Measurements from ENCODE around the gene CTRB2. TPM values are rescaled to one million over a fixed set of nuclear protein-coding genes. Genes with fewer than 3 reads are reported as not detected.

The CTRB2 gene
- total RNA-seq = not detected in 2 replicates

GRCh38 chr16:75206749-75207451 is at the start of gene CTRB2:
TSS of gene CTRB2 (minus strand) at chr16:75207161. CDS start at chr16:75207141, 20 bp downstream.

GRCh38 chr16:75251280-75252048 is 44.5 kb upstream of the CTRB2 start, which contains the start of gene BCAR1:
TSS of gene BCAR1 (minus strand) at chr16:75251624. CDS start at chr16:75251482, 142 bp downstream.

DNA sequence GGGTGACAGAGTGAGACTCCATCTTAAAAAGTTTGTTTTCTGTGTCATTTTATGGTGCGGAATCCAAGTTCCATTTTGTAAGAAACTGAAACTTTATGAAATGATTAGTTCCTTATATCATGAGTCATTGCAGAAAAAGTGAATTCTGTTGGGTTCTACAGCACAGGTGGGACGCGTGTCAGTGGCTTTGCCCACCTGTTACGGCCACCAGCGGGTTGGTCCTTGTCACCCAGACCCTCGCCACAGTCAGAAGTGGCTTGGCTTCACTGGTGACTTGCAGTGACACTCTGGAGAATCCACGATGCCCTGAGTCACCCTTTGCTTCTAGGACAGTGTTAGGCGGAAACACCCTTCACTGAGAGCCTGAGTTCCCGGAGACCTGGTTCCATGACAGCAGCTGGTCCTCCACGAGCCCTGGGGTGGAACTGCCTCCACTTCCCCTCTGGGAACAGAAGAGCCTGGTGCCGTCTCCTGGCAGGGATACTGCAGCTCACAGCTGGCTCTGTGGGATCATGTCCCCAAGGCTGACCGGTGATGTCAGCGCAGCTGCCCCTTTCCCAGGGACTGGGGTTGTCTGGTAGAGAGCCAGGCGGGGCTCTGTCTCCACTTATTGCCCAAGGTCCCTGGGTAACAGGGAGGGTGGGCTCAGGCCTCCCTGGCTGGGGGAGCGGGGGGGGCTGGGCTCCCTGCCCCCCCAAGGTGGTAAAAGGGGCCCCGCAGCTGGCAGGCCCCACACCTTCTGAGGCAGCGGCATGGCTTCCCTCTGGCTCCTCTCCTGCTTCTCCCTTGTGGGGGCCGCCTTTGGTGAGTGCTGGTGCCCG is 11.5 kb upstream of the CTRB2 start, which contains the start of gene CTRB1:
Gene CTRB1, plus strand, starts transcription at position 733 of the 821 bp plus-strand sequence. Its CDS starts 20 bp downstream, at position 753.

Other genes with a start within 250 kb of the CTRB2 start
- 11.9 and 13.4 TPM in 2 replicates for gene WDR59, start 222.0 kb downstream of the CTRB2 start, total RNA-seq
- gene ZNRF1, start 208.1 kb downstream of the CTRB2 start, total RNA-seq = 9.0 and 10.8 TPM in 2 replicates
- 0.34 and 0.65 TPM in 2 replicates for gene LDHD, start 90.4 kb downstream of the CTRB2 start, total RNA-seq
- 9.0 and 10.0 TPM in 2 replicates for gene ZFP1, start 58.6 kb downstream of the CTRB2 start, total RNA-seq
- gene CTRB1, start 11.8 kb upstream of the CTRB2 start, total RNA-seq = not detected in 2 replicates
- 73.8 and 83.2 TPM in 2 replicates for gene BCAR1, start 44.5 kb upstream of the CTRB2 start, total RNA-seq
- 41.1 and 51.1 TPM in 2 replicates for gene CFDP1, start 226.3 kb upstream of the CTRB2 start, total RNA-seq